Right kidney (tissue), 9 donors: ENCODE results near the gene DYNLT3.

Source experiments
- DNase-seq: peaks from one replicate; pipeline ENCODE4 v3.0.0-alpha.2; 2016
- long read RNA-seq, 8 donors: transcript quantifications; one replicate each; lab custom pipeline, GENCODE V29; 2026

The DYNLT3 gene
- long read RNA-seq, donor 1, transcript DYNLT3-201 (5 exons, 2,217 nt), result major isoform, 26 of 26 reads
- long read RNA-seq, donor 1, partial matches to known transcripts, result 0 of 26 reads
- long read RNA-seq, donor 1, other reads (novel, unspliced or antisense), result 0 of 26 reads
- long read RNA-seq, donor 2, transcript DYNLT3-201 (5 exons, 2,217 nt), result major isoform, 20 of 20 reads
- long read RNA-seq, donor 2, partial matches to known transcripts, result 0 of 20 reads
- long read RNA-seq, donor 2, other reads (novel, unspliced or antisense), result 0 of 20 reads
- long read RNA-seq, donor 3, transcript DYNLT3-201 (5 exons, 2,217 nt), result major isoform, 13 of 13 reads
- long read RNA-seq, donor 3, partial matches to known transcripts, result 0 of 13 reads
- long read RNA-seq, donor 3, other reads (novel, unspliced or antisense), result 0 of 13 reads
- long read RNA-seq, donor 4, transcript DYNLT3-201 (5 exons, 2,217 nt), result major isoform, 22 of 23 reads
- long read RNA-seq, donor 4, partial matches to known transcripts, result 0 of 23 reads
- long read RNA-seq, donor 4, other reads (novel, unspliced or antisense), result 0 of 23 reads
- long read RNA-seq, donor 5, transcript DYNLT3-201 (5 exons, 2,217 nt), result major isoform, 15 of 15 reads
- long read RNA-seq, donor 5, partial matches to known transcripts, result 0 of 15 reads
- long read RNA-seq, donor 5, other reads (novel, unspliced or antisense), result 0 of 15 reads
- long read RNA-seq, donor 6, transcript DYNLT3-201 (5 exons, 2,217 nt), result major isoform, 29 of 31 reads
- long read RNA-seq, donor 6, partial matches to known transcripts, result 0 of 31 reads
- long read RNA-seq, donor 6, other reads (novel, unspliced or antisense), result 0 of 31 reads
- long read RNA-seq, donor 7, transcript DYNLT3-201 (5 exons, 2,217 nt), result major isoform, 40 of 41 reads
- long read RNA-seq, donor 7, partial matches to known transcripts, result 0 of 41 reads
- long read RNA-seq, donor 7, other reads (novel, unspliced or antisense), result 0 of 41 reads
- long read RNA-seq, donor 8, transcript DYNLT3-201 (5 exons, 2,217 nt), result major isoform, 22 of 22 reads
- long read RNA-seq, donor 8, partial matches to known transcripts, result 0 of 22 reads
- long read RNA-seq, donor 8, other reads (novel, unspliced or antisense), result 0 of 22 reads

DNA sequence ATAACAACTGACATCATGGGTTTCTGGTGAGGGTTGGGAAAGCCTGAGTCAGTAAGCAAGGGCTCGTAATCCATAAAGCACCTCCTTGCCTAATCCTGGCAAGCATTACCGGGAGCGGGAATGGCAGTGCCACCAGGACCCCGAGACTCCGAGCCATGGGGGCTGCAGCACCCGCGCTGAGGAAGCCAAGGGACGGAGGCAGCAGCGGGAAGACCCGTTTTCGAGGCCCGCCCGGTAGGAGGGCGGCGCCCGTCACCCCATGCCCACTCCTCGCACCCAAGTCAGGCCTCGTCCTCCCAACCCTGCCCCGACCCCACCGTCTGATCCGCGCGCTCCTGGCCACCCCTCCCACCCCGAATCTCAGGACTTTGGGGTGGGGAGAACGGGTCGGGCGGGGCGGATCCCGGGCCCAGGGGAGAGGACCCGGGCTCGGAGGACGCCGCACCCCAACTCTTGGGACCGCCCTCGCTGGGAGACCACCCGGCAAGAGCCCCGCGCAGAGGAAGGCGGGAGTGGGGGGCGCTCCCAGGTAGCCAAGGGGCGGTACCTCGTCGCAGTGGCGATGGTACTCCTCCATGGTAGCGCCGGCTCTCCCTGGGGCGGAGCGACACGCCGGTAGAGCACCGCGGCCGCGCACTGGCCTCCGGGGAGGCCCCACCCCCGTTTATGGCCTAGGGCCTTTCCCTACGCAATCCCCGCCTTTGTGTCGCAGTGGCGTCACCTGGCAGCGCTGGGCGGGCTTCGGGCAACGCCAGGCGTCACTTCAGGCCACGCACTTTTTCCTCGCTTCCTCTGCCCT, at the start of gene DYNLT3:
DYNLT3 (minus strand) TSS at position 638 of the 799 bp plus-strand sequence; CDS start at position 577, 61 bp downstream.
- no peak for DNase-seq

GRCh38 chrX:37896511-37896890, 49.1 kb upstream of the DYNLT3 start:
- DNase-seq, result no peak

GRCh38 chrX:37895795-37896510, 48.6 kb upstream of the DYNLT3 start:
- no peak for DNase-seq

- DNase-seq, result no peak
Measured at GRCh38 chrX:37894725-37895124, 47.4 kb upstream of the DYNLT3 start.

DNA sequence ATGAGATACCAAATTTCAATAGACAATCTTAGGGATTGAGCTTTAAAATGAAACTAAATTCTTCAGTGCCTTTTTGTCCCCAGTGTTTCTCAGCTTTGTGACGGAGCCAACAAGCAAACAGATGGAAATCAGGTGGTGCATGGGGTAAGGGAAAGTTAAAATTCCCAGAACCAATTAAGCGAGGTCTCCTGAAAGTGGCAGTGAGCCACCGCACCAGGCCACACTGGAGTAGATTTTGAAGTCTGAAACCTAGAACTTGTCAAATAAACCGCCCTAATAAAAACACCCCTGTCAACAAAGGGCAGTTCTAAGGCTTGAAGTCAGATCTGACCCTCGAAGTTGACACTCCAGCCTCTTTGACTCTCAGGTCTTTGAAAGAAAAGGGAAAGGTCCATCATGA, 40.6 kb upstream of the DYNLT3 start:
- no peak for DNase-seq

GRCh38 chrX:37887347-37887746, 40.0 kb upstream of the DYNLT3 start:
- DNase-seq, result no peak

GRCh38 chrX:37883196-37883595, 35.8 kb upstream of the DYNLT3 start:
- DNase-seq, result no peak

DNA sequence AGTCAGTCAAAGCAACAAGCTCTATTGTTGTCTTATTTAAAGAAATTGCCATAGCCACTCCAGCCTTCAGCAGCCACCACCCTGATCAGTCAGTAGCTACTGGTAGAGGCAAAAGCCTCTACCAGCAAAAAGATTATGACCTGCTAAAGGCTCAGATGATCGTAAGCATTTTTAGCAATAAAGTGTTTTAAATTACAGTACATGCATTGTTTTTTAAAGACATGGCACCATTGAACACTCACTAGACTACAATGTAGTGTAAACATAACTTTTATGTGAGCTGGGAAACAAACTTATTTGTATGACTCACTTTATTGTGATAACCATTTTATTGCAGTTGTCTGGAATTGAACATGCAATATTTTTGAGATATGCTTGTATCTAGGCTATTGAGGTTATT, 32.3 kb upstream of the DYNLT3 start:
- no peak for DNase-seq

- DNase-seq, result no peak
Measured at GRCh38 chrX:37876716-37877115, 29.3 kb upstream of the DYNLT3 start.

DNA sequence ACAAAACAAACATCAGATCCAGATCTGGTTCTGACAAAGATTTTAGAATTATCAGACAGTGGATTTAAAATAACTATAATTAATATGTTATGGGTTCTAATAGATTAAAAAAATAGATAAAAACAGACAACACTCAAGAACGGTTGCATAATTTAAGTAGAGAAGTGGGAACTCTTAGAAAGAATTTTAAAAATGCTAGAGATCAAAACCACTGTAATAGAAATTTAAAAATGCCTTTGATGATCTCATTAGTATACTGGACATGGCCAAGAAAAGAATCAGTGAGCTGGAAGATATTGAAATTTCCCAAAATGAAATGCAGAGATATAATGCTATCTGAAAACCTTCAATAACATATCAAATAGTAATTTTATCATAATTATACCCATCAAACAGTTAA, 28.3 kb upstream of the DYNLT3 start:
- no peak for DNase-seq

DNA sequence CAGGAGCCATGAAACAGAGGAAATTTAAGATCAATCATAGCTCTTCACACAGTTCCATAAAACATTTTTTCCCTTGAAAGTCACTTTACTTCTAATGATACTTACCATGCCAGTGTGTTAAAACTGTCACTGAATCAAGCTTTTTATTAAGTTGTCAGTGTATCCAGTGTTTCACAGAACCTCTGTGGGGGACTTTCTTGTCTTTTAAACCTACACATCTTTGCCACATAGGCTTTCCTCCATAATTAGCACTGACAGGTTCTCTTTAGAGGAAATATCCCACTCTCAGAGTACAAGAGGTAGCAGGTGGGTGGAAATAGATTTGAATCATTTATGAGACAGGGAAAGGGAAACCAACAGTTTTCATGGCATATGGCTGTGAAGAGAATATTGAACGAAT, 25.8 kb upstream of the DYNLT3 start:
- no peak for DNase-seq

- no peak for DNase-seq
Measured at GRCh38 chrX:37872303-37872655, 24.9 kb upstream of the DYNLT3 start.

DNA sequence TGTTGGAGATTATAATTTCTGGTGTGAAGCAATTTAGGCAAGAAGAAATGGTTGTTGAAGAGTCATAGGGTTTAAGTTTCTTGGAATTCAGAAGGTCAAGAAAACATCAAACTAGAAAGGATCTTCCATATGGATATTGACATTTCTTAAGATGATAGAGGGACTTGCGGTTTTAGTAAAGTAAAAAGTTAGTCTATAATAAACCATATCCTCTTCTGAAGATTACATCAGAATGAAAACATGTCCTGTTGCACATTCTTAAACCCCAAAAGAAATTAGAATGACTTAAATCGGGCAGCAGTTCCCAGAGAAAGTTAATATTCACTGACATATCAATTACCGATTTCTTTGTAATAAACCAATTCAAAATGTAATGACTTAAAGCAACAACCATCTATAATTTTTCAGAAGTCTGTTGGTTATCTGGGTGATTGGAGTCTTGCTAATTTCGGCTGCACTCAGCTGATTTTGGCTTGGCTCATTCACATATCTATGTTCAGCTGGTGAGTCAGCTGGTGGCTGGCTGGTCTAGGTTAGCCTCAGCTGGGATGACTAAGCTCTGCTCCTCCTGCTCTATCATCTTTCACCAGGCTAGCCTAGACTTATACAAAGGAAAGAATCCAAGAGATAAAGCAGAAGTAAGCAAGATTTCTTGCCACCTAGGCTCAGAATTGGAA, 24.4 kb upstream of the DYNLT3 start:
- no peak for DNase-seq

DNA sequence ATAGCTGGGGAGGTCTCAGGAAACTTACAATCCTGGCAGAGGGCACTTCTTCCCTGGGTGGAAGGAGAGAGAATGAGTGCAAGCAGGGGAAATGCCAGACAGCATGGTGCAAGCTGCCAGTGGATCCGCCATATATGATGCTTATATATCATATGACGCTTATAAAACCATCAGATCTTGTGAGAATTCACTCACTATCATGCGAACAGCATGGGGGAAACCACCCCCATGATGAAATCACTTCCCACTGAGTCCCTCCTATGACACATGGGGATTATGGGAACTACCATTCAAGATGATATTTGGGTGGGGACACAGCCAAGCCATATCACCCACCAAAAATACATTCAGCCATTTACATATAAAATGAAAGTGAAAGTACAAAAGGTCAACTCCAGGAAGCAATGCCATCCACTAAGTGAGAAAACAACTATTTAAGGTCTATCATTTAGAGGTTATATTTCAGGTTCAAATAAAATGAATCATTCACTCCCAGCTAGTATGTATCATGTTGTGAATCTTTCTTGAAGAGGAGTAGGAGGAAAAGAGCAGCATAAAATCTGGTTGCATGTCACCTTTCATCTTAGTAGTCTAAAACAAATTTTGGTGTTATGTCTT, 20.3 kb upstream of the DYNLT3 start:
- no peak for DNase-seq

DNA sequence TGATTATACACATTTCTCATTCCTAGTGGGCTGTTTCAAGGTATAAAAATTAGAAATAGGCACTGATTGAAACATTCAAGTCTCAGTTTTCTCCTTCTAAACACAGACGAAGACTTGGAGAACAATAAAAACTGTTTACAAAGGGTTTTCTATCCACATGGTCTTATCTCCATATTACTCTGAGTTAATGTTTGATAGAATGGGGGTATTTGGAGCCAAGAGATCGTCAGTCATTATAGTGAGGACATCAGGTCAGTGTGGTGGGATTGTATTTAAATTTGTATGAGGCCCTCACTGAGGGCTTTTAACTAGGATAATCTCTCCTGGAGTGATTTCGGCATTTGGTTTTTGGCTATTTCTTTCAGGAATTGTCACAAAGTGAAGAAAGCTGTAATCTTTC, 16.4 kb upstream of the DYNLT3 start:
- no peak for DNase-seq

DNA sequence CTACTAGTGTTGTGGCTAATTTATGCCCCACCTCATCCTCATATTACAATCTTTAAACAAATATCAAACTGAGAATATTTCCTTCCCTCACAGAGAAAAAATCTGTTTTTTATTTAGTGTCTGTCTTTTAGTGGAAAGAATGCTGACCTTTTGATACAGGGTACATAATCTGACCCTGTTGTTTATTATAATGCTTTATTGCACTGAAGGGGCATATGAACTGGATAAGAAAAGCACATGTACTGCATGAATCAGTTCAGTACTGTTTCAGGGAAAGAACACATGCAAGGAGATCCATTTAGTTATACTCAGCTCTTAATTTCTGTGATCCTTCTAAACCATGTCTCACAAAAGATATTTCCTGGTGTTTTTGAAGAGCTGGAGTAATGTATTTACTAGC, 15.5 kb upstream of the DYNLT3 start:
- no peak for DNase-seq

- DNase-seq, result no peak
Measured at GRCh38 chrX:37860721-37861120, 13.3 kb upstream of the DYNLT3 start.

DNA sequence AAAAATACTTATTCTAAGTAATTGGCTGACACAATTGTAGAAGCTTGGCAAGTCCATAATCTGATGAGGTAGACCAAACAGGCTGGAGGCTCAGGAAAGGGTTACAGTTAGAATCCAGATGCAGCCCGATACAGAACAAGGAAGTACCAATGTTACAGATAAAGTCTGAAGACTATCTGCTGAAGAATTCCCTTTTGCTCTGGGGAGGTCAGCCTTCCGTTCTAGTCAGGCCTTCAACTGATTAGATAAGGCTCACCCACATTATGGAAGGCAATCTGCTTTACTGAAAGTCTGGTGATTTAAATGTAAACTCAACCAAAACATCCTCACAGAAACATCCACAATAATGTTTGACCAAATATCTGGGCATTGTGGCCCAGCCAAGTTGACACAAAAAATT, 7.4 kb upstream of the DYNLT3 start:
- no peak for DNase-seq

- no peak for DNase-seq
Measured at GRCh38 chrX:37854148-37854547, 6.8 kb upstream of the DYNLT3 start.

- DNase-seq, result peak; percentile 73
Measured at GRCh38 chrX:37847733-37848197, 394 bp upstream of the DYNLT3 start.
